HG02571 (cell line): ENCODE results near the gene HUS1B.
"Not testable (repeated sequence)": the region's sequence is repeated elsewhere in the genome, so short reads cannot be mapped to it uniquely, and the experiment has no call there.

Experiments used
- ATAC-seq: cut with Tn5 transposase; IDR thresholded peaks from one replicate; pipeline ENCODE4 v1.9.1; 2021; ENCODE audit warnings: mild to moderate bottlenecking, moderate library complexity; ENCODE audit not compliant: unreplicated experiment

Gene HUS1B

GRCh38 chr6:679282-679681 is 22.4 kb upstream of the HUS1B start:
- no peak for ATAC-seq

DNA sequence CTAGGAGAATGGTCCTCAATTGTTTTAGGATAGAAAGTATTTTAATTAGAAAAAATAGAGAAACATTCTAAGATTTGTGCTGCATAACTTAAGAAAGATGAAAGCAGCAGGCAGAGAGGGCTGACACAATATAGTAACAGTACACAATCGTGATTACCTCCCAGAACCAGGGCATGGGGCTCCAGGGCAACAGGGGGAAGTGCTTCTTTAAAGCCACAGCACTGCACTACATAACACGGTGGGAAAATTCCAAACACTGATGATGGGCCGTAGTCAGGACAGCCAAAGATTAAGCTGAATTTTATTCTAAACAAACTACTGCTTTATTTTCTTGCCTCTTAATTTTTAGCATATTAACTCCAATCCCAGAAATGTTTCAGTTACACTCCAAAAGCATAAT is 21.6 kb upstream of the HUS1B start:
- no peak for ATAC-seq

DNA sequence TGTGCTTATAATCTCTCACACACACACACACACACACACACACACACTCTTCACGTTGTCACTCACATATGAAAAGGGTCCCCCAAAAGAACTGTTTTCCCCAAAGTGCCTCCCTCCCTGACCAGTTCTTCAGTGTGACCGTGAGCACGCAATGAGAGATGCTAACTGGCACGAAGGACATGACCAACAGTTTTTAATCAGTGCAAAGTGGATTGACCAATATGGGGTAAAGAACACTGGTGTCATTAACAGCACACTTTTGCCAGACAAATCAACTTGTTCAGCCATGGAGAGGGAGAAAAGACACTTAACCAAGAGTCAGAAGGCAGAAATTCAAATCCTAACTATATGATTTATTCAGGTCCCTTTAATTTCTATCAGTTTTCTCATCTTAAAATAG is 21.0 kb upstream of the HUS1B start:
- ATAC-seq, result no peak

- no peak for ATAC-seq
Measured at GRCh38 chr6:674956-675355, 18.1 kb upstream of the HUS1B start.

- ATAC-seq, result no peak
Measured at GRCh38 chr6:674406-674805, 17.5 kb upstream of the HUS1B start.

DNA sequence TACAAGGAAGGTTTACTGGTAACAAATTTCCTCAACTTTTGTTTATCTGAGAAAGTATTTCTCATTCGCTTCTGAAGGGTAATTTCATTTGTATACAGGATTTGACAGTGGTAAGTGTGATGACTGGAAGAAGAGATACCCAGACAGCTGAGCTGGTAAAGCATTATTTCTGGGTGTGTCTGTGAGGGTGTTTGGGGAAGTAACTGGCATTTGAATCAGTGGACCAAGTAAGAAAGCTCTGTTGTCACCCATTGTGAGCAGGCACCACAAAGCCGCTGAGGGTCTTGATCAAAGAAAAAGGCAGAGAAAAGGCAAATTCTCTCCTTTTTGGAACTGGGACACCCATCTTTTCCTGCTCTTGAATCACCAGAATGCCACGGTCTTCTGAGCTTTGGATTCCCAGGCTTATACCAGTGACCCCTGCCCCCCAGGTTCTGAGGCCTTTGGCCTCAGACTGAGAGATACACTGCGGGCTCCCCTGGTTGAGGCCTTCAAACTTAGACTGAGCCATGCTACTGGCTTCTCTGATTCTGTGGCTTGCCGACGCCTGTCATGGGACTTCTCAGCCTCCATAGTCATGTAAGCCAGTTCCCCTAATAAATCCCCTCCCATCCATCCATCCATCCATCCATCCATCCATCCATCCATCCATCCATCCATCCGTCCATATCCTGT is 10.5 kb upstream of the HUS1B start:
- no peak for ATAC-seq

DNA sequence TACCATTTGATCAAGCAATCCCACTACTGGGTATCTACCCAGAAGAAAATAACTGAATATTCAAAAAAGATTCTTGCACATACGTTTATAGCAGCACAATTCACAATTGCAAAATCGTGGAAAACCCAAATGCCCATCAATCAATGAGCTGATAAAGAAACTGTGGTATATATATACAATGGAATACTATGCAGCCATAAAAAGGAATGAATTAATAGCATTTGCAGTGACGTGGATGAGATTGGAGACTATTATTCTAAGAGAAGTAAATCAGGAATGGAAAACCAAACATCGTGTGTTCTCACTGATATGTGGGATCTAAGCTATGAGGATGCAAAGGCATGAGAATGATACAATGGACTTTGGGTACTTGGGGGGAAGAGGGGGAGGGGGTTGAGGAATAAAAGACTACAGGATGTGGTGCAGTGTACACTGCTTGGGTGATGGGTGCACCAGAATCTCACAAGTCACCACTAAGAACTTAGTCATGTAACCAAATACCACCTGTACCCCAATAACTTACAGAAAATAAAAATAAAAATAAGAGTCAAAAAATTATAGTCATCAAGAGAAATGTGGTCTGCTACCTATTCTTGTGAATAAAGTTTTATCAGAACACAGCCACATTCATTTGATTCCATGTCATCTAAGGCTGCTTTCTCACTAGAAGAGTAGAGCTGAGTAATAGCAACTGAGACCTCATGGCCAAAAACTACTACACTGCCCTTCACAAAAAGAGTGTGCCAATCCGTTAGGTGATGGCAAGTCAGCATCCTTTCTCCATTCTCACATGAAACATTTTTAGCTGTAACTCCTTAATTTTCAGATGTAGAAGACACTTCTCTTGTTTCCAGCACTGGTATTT is 8.7 kb upstream of the HUS1B start:
- no peak for ATAC-seq

- ATAC-seq, result not testable (repeated sequence)
Measured at GRCh38 chr6:663788-664187, 6.9 kb upstream of the HUS1B start.

DNA sequence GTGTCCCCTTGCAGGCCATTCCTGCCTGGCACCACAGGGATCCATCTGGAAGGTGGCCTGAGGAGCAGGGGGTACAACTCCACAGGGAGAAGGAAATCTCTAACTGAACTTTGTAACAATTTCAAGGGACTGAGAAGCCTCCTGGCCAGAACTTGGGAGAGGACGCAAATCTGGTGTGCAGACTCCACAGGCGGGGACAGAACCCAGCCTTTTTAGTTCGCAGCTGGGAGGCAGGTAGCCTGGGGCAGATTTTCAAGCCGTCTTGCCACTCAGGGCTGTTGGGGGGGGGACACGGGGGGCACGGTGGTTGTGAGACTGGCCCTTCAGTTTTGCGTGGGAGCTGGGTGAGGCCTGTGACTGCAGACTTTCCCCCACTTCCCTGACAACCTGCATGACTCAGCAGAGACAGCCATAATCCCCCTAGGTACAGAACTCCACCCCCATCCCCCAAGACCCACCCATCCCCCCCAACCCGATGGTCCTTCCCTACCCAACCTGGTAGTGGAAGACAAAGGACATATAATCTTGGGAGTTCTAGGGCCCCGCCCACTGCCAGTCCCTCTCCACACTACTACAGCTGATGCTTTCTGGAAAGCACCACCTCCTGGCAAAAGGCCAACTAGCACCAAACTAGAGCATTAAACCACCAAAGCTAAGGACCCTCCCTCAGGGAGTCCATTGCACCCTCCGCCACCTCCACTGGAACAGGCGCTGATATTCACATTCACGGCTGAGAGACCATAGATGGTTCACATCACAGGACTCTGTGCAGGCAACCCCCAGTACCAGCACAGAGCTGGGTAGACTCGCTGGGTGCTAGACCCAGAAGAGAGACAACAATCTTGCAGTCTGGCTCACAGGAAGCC is 3.0 kb upstream of the HUS1B start:
- ATAC-seq, result no peak

- ATAC-seq, result no peak
Measured at GRCh38 chr6:658244-658643, 1.3 kb upstream of the HUS1B start.

DNA sequence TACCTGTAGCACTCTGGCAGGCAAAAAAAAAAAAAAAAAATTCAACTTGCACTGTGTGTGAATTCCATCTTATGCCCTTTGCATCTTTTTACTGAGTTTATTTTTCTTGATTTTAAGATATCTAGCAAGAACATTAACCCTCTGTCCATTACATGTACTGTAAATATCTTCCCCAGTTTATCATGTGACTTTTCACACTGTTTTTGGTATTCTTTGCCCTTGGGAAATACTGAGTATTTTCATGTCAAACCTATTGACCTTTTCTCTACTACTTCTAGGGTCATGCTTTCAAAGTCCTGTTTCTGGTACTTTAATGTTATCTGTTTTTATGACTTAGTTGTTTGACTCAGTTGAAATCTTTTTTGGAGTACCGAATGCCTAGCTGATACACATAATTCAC is 843 bp upstream of the HUS1B start:
- no peak for ATAC-seq

DNA sequence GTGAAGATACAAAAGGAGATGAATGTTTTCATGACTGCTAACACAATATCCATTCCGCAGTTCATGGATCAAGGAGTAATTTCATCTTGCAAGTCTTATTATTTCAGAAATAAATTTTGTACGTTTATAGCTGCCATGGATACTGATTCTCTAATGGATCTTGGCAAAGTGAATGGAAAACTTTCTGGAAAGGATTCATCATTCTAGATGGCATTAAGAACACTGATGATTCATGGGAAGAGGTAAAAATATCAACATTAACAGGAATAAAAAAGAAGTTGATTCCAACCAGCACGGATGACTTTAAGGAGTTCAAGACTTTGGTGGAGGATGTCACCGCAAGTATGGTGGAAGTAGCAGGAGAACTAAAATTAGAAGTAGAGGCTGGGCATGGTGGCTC is 2.8 kb downstream of the HUS1B start:
- no peak for ATAC-seq

GRCh38 chr6:652865-653264 is 4.0 kb downstream of the HUS1B start:
- no peak for ATAC-seq

- ATAC-seq, result no peak
Measured at GRCh38 chr6:650098-650497, 6.8 kb downstream of the HUS1B start.

DNA sequence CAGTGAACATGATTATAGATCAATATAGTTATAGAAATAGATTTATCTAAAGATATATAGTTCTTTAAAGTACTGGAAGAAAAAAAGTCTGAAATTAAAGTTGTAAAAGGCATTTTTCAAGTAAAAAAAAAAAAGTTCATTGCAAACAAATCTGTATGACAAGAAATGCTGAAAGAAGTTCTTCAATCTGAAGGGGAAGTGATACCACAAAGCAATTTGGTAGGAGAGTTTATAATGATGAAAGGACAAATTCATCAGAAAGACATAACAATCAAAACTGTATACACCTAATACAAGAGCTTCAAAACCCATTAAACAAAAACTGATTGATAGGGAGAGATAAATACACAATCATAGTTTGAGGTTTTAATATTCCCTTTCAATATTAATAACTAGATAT is 14.1 kb downstream of the HUS1B start:
- no peak for ATAC-seq

DNA sequence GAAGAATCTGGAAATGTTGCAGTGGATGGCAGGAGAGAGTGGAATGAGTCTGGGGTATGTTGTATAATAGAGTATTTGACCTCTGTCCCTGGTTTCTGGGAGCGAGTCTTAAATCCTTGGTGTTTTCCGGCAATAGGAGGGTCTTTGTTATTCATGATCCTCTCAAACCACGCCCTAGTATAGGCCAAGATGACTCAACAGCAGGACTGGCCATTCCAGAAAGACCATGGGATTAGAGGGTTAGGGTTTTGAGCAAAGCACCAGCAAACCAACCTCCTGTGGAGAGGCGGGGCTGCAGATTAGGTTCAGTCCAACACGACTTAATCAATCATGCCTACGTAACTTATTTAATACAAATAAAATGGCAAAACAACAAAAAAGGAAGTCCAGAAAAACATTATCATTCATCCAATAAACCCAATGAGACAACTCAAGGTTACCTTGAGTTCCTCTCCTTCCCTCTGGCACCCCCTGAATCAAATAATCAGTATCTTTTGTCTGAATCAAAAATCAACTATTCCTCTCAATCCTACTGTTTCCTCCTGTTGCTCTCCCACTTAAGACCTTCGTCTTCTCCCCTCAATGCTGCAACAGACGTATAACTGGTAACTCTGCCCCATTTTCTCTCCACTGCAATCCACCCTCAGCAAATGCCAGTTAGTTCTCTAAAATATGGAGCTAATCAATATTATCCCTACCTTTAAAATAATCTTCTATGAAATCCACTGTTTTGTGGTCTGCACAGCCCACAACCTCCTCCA is 15.5 kb downstream of the HUS1B start:
- no peak for ATAC-seq

GRCh38 chr6:636488-636887 is 20.4 kb downstream of the HUS1B start:
- peak; percentile 61 for ATAC-seq

GRCh38 chr6:635233-635632 is 21.7 kb downstream of the HUS1B start:
- no peak for ATAC-seq

GRCh38 chr6:633611-634010 is 23.3 kb downstream of the HUS1B start:
- no peak for ATAC-seq

GRCh38 chr6:628766-629165 is 28.1 kb downstream of the HUS1B start:
- ATAC-seq, result no peak

- ATAC-seq, result no peak
Measured at GRCh38 chr6:626236-626635, 30.7 kb downstream of the HUS1B start.
